ENCODE results near the gene MITF.

MITF gene

DNA sequence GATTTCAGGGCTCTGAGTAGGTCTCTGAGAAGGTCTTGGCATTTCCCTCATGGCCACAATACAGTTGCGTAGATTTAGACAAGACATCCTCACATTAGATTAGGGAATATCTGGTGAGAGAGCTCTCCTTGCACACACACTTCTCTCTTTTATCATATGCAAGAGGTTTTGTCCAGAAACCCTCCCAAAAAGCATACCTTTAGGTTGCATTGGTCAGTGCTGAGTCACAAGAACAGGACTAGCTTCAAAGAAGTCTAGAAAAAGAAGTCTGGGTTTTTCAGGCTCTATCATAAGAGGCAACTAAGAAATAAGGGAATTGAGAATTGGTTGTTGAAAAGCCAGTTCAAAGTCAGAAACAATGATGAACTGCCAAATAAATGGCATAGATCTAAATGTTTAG, 40.1 kb upstream of the MITF start:
- H3K4me2 ChIP-seq (ENCODE audit: low read length): no peak overlapping the region
- TF ChIP-seq, protein P1, sequence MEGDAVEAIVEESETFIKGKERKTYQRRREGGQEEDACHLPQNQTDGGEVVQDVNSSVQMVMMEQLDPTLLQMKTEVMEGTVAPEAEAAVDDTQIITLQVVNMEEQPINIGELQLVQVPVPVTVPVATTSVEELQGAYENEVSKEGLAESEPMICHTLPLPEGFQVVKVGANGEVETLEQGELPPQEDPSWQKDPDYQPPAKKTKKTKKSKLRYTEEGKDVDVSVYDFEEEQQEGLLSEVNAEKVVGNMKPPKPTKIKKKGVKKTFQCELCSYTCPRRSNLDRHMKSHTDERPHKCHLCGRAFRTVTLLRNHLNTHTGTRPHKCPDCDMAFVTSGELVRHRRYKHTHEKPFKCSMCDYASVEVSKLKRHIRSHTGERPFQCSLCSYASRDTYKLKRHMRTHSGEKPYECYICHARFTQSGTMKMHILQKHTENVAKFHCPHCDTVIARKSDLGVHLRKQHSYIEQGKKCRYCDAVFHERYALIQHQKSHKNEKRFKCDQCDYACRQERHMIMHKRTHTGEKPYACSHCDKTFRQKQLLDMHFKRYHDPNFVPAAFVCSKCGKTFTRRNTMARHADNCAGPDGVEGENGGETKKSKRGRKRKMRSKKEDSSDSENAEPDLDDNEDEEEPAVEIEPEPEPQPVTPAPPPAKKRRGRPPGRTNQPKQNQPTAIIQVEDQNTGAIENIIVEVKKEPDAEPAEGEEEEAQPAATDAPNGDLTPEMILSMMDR (IDR thresholded peaks at IDR 0.05; ENCODE audit: low read depth, low read length): no peak
- TF ChIP-seq EZH2phosphoT487 (IDR thresholded peaks at IDR 0.05; ENCODE audit: low read depth): no peak
- no peak overlapping the region for H3K9ac ChIP-seq (ENCODE audit: low read length)
- H3K27ac ChIP-seq (ENCODE audit: low read length): no peak overlapping the region
- H2AFZ ChIP-seq (ENCODE audit: low read depth, low read length): no peak overlapping the region
- H3K36me3 ChIP-seq (replicated peaks; ENCODE audit: low read depth, low read length): no peaks in the 10 kb centered on the region
- H3K79me2 ChIP-seq (ENCODE audit: low read length): no peaks in the 10 kb centered on the region
- H3K4me1 ChIP-seq (ENCODE audit: low read length): no peaks in the 10 kb centered on the region
- no peaks in the 10 kb centered on the region for H4K20me1 ChIP-seq (ENCODE audit: insufficient read depth, low read length)
- no peak overlapping the region for H3K4me3 ChIP-seq (ENCODE audit: low read length)
- H3K27me3 ChIP-seq (ENCODE audit: low read depth, low read length): no peaks in the 10 kb centered on the region
- no peaks in the 10 kb centered on the region; the same call in 1 of the 2 replicates for H3K9me3 ChIP-seq (ENCODE audit: insufficient read depth, low read length)

DNA sequence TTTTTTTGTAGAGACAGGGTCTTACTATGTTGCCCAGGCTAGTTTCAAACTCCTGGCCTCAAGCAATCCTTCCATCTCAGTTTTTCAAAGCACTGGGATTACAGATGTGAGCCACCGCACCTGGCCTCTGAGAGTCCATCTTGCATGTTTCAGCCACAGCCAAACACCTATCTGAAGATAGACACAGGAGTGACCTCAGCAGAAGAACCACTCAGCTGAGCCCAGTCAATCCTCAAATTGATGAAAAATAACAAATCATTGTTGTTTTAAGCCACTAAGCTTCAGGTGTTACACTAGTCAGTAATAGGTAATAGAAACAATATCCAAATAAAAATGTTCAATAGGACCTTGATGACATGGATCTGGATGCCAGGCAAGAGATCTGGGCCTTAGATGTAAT, 38.3 kb upstream of the MITF start:
- Histone ChIP-seq H3K9ac (ENCODE audit: low read length) (no peak overlapping the region), H4K20me1 (ENCODE audit: insufficient read depth, low read length) (no peaks in the 10 kb centered on the region), H3K27ac (ENCODE audit: low read length) (no peak overlapping the region), H3K4me1 (ENCODE audit: low read length) (no peaks in the 10 kb centered on the region), H3K27me3 (ENCODE audit: low read depth, low read length) (no peaks in the 10 kb centered on the region), H2AFZ (ENCODE audit: low read depth, low read length) (no peak overlapping the region), H3K4me3 (ENCODE audit: low read length) (no peak overlapping the region), H3K9me3 (ENCODE audit: insufficient read depth, low read length) (no peaks in the 10 kb centered on the region; the same call in 1 of the 2 replicates), H3K79me2 (ENCODE audit: low read length) (no peaks in the 10 kb centered on the region), H3K4me2 (ENCODE audit: low read length) (no peak overlapping the region), H3K36me3 (replicated peaks; ENCODE audit: low read depth, low read length) (no peaks in the 10 kb centered on the region)
- no peak for TF ChIP-seq EZH2phosphoT487 (IDR thresholded peaks at IDR 0.05; ENCODE audit: low read depth)
- TF ChIP-seq, protein P1 (IDR thresholded peaks at IDR 0.05; ENCODE audit: low read depth, low read length): no peak

DNA sequence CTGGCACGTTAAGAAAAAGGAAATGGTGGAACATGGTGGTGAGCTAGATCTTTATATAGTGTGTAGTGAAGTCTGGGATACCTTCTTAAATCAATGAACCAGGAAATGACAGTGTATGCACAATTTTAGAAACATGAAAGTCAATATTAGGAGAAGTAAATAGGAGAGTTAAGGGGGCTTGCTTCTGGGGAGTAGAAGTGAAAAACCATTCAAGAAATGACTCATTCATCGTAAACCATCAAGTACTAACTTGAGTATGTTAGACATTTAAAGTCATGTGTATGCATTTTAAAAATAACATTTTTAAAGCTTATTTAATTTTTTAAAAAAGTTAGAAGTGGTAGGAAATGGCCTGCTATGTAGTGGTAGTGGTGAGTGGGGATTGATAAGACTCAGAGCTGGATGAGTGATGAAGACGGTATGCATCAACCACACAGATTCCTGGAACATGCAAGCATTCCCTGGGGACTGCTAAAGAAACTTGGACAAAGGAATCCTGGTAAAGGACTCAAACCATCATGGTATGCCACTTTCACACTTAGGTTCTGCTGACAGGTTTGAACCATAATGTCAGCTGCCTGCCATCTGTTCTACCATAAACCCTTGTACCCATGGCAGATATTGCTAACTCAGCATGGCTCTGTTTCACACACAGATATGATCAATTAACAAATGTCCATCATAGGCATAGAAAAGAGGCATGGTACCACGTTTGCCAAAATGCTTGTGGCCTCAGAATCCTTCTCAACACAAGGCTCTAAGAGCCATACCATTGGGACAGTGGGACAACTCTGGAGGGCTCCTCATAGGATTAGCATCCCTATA, 28.9 kb upstream of the MITF start:
- no peak overlapping the region for H3K27ac ChIP-seq (ENCODE audit: low read length)
- H4K20me1 ChIP-seq (ENCODE audit: insufficient read depth, low read length): no peaks in the 10 kb centered on the region
- no peak overlapping the region for H3K4me3 ChIP-seq (ENCODE audit: low read length)
- no peak overlapping the region for H3K9ac ChIP-seq (ENCODE audit: low read length)
- no peak overlapping the region for H3K4me2 ChIP-seq (ENCODE audit: low read length)
- TF ChIP-seq EZH2phosphoT487 (IDR thresholded peaks at IDR 0.05; ENCODE audit: low read depth): no peak
- H2AFZ ChIP-seq (ENCODE audit: low read depth, low read length): no peak overlapping the region
- peaks cover 10% of the 10 kb centered on the region; the same call in 1 of the 2 replicates for H3K4me1 ChIP-seq (ENCODE audit: low read length)
- H3K27me3 ChIP-seq (ENCODE audit: low read depth, low read length): peaks cover 6% of the 10 kb centered on the region; the same call in 1 of the 2 replicates
- no peaks in the 10 kb centered on the region for H3K79me2 ChIP-seq (ENCODE audit: low read length)
- no peaks in the 10 kb centered on the region for H3K9me3 ChIP-seq (ENCODE audit: insufficient read depth, low read length)
- no peaks in the 10 kb centered on the region for H3K36me3 ChIP-seq (replicated peaks; ENCODE audit: low read depth, low read length)

DNA sequence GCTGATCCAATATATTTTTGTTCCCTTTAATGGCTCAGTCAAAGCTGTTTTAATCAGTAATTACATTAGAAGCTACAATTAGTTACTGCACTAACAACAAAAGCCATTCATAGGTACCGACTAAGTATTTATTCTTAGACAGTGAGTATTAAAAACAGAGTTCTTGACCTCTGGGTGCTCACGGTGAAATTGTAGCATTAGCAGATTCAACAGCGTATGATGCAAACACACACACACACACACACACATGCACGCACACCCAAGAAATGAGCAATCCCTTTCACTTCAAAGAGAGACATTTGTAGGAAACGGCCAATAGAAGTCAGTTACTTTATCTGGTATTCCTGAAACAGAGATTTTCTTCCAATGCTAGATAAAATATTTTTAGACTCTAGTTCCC, 27.0 kb upstream of the MITF start:
- H3K9ac ChIP-seq (ENCODE audit: low read length): no peak overlapping the region
- no peak overlapping the region for H2AFZ ChIP-seq (ENCODE audit: low read depth, low read length)
- no peaks in the 10 kb centered on the region for H3K36me3 ChIP-seq (replicated peaks; ENCODE audit: low read depth, low read length)
- no peaks in the 10 kb centered on the region for H3K79me2 ChIP-seq (ENCODE audit: low read length)
- H3K27ac ChIP-seq (ENCODE audit: low read length): no peak overlapping the region
- no peak overlapping the region for H3K4me2 ChIP-seq (ENCODE audit: low read length)
- peaks cover 6% of the 10 kb centered on the region; the same call in 1 of the 2 replicates for H3K27me3 ChIP-seq (ENCODE audit: low read depth, low read length)
- TF ChIP-seq, protein P1 (IDR thresholded peaks at IDR 0.05; ENCODE audit: low read depth, low read length): no peak
- no peak for TF ChIP-seq EZH2phosphoT487 (IDR thresholded peaks at IDR 0.05; ENCODE audit: low read depth)
- H3K4me1 ChIP-seq (ENCODE audit: low read length): peaks cover 10% of the 10 kb centered on the region; the same call in 1 of the 2 replicates
- H3K4me3 ChIP-seq (ENCODE audit: low read length): no peak overlapping the region
- no peaks in the 10 kb centered on the region for H4K20me1 ChIP-seq (ENCODE audit: insufficient read depth, low read length)
- no peaks in the 10 kb centered on the region for H3K9me3 ChIP-seq (ENCODE audit: insufficient read depth, low read length)
